Measurements from ENCODE around the gene OCIAD2.

The OCIAD2 gene

GRCh38 chr4:48909697-48910096 is 3.1 kb upstream of the OCIAD2 start:
- no peak for TF ChIP-seq CTCF (IDR thresholded peaks at IDR 0.05; ENCODE audit: low read length, missing control alignments)
- H3K4me3 ChIP-seq (replicated peaks; ENCODE audit: low read depth, low read length): no peak overlapping the region
- DNase-seq (ENCODE audit: low read depth): peak; percentile 95

GRCh38 chr4:48908687-48909086 is 2.1 kb upstream of the OCIAD2 start:
- H3K4me3 ChIP-seq (replicated peaks; ENCODE audit: low read depth, low read length): no peak overlapping the region
- no peak for DNase-seq (ENCODE audit: low read depth)
- no peak for TF ChIP-seq CTCF (IDR thresholded peaks at IDR 0.05; ENCODE audit: low read length, missing control alignments)

- DNase-seq (ENCODE audit: low read depth): no peak
- no peak for TF ChIP-seq CTCF (IDR thresholded peaks at IDR 0.05; ENCODE audit: low read length, missing control alignments)
- H3K4me3 ChIP-seq (replicated peaks; ENCODE audit: low read depth, low read length): no peak overlapping the region
Observed at GRCh38 chr4:48907706-48908477, 1.3 kb upstream of the OCIAD2 start.

- TF ChIP-seq CTCF (IDR thresholded peaks at IDR 0.05; ENCODE audit: low read length, missing control alignments): peak; percentile 30
- peak overlapping the region; percentile 54 for H3K4me3 ChIP-seq (replicated peaks; ENCODE audit: low read depth, low read length)
- DNase-seq (ENCODE audit: low read depth): peak; percentile 72
Observed at GRCh38 chr4:48905363-48906015, 1.1 kb downstream of the OCIAD2 start.

GRCh38 chr4:48904541-48905142 is 1.9 kb downstream of the OCIAD2 start:
- no peak overlapping the region for H3K4me3 ChIP-seq (replicated peaks; ENCODE audit: low read depth, low read length)

GRCh38 chr4:48904101-48904500 is 2.5 kb downstream of the OCIAD2 start:
- TF ChIP-seq CTCF (IDR thresholded peaks at IDR 0.05; ENCODE audit: low read length, missing control alignments): no peak
- DNase-seq (ENCODE audit: low read depth): no peak
- no peak overlapping the region for H3K4me3 ChIP-seq (replicated peaks; ENCODE audit: low read depth, low read length)

More at GRCh38 chr4:48904541-48905142, 1.9 kb downstream of the OCIAD2 start:
- TF ChIP-seq CTCF (IDR thresholded peaks at IDR 0.05; ENCODE audit: low read length, missing control alignments): no peak
- peak; percentile 18 for DNase-seq (ENCODE audit: low read depth)

Measured in fibroblast of pulmonary artery (primary cell).